Stimulated activated CD4-positive, alpha-beta T cell treated with anti-CD3 and anti-CD28 coated beads, TNF-alpha, amount 100 ng/mL, for 24 hours (primary cell): ENCODE results near the gene PLEKHH3.

Source experiments
- DNase-seq, 3 experiments: peaks; one replicate each; pipeline ENCODE4 v3.0.0-alpha.2; 2020; ENCODE audit warnings: low read depth in 3 of 3

Gene PLEKHH3, protein sequence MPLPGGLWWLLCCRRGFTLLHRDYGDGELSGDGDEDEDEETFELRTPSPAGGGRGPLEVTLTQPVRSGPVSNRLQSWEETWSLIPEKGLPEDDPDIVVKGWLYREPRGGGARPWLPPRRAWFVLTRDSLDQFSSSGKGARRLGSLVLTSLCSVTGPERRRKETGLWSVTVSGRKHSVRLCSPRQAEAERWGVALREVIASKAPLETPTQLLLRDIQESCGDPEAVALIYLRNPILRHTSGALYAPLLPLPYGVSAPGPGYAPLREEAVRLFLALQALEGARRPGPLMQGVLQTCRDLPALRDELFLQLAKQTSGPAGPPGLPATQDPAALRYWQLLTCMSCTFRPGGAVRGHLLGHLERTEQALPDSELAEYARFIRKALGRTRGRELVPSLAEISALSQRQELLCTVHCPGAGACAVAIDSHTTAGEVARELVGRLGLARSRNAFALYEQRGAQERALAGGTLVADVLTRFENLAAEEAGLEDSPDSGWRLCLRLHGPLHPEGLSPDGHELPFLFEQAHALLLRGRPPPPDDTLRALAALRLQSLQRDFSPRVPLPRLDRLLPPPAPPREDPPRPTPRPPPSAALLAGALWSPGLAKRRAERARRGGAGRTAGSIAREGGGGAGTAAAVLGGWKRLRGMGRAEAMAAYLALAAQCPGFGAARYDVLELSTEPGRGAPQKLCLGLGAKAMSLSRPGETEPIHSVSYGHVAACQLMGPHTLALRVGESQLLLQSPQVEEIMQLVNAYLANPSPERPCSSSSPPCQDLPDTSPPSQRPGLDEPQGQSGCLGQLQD

DNA sequence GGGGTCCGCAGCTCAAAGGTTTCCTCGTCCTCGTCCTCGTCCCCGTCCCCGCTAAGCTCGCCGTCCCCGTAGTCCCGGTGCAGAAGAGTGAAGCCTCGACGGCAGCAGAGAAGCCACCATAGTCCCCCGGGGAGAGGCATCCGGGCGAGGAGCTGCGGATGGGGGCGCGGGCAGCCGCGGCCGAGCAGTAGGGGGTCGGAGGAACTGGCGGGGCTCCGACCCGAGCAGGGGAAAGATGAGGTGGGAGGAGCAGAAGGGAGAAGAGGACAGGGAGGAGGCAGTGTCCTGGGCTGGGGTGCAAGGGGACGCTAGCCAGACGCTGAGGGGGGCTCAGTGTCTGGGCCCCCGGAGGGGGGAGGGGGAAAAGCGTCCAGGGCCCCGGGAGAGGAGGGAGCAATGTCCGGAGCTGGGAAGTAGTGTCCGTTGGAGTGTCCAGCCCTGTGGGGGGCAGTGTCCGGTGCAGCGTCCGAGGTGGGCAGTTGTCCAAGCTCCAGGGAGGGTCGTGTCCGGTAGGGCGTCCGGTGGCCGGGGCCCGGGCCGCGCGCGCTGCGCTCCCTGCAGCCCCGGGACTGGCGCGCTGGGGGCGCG is at the start of gene PLEKHH3:
Gene PLEKHH3, minus strand, starts transcription at position 571 of the 588 bp plus-strand sequence. Its CDS starts 431 bp downstream, at position 140.
- no peak for DNase-seq

- DNase-seq = no peak
Observed at GRCh38 chr17:42725143-42725542, 48.3 kb upstream of the PLEKHH3 start.

DNA sequence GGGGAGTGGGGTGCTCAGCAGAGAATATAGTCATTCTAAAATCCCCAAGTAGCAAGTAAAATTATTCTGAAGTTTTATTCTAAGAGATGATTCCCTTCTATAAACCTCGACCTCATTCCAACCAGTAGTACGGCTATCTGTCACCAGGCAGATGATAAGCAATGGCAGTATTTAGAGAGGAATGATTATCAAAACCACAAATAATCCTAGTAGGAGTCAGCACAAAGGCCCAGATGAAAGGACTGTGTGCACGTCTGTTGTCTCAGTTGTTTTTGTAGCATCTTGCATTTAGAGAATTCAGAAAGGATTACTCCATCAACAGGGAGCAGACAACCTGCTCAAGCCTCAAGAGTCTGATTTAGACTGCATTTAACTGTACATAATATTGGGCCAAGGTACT is 46.8 kb upstream of the PLEKHH3 start:
- no peak for DNase-seq

DNA sequence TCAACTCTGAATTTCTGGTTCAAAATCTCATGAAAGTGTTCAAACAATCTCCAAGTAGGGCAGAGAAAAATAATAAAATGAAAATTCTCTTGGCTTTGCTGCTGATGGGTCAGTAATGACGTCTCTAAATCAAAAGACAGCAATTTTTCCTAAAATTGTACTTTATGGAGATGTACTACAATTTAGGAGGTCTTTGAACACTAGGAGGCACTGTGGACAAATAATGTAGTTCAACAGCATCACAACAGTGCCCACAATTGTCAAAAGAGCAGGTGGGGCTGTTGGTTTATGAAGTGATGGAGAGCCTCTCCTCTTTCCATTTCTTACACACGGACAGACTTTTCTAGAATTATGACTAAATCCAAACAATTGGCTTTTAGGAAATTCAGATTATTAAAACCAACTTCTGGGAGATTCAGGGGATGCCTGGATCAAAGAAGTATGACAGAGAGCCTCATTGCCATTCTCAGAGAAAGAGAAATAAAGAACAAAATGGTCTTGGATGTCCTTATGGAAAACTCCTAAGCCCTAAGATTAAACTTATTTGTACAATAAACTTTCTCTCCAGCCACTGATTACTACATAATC is 44.3 kb upstream of the PLEKHH3 start:
- DNase-seq = peak in 2 of 3 experiments; percentile 7 to 33

DNA sequence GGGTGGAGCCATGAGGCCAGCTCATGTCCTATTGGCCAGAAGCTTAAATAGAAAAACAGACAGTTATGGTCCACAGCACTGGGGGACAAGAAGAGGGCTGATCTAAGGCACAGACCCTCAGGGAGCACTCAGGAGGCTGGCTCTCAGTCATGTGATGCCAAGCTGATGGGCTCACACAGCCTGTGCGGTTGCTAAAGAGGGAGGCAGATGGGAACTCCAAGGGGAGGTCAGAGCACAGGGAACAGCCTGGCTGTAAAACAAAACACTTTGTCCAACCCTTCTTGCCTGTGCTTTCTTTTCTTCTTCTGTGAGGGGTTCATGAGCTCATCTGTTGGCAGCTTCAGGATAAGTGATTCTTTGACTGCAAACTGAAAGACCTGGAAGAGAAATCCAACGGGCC is 32.8 kb upstream of the PLEKHH3 start:
- DNase-seq = no peak

- no peak for DNase-seq
Observed at GRCh38 chr17:42708588-42708987, 31.8 kb upstream of the PLEKHH3 start.

GRCh38 chr17:42706732-42707131 is 29.9 kb upstream of the PLEKHH3 start:
- peak in 1 of 3 experiments; percentile 46 for DNase-seq

- DNase-seq = peak in 1 of 3 experiments; percentile 50
Observed at GRCh38 chr17:42704837-42705494, 28.2 kb upstream of the PLEKHH3 start.

- no peak for DNase-seq
Observed at GRCh38 chr17:42704490-42704836, 27.7 kb upstream of the PLEKHH3 start.

DNA sequence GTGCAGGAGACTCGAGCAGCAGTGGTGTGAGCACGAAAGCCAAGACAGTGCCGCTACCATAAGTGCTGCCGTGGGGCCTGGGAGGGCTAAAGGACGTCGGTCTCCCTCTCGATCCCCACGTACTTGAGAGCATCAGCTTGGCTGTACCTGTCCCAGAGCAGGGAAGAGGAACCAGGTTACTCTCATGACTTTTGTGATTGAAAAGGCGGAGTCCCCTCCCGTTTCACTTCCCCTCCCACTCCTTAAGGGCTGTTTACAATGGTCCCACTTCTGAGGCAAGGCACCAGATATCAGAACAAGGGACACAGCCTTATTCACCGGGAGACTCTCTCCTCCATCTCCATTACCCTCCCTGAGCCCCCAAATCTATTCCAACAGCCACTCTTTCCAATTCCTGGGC is 25.7 kb upstream of the PLEKHH3 start:
- DNase-seq = no peak

- no peak for DNase-seq
Observed at GRCh38 chr17:42700586-42701289, 23.9 kb upstream of the PLEKHH3 start.

- no peak for DNase-seq
Observed at GRCh38 chr17:42699415-42699740, 22.6 kb upstream of the PLEKHH3 start.

- no peak for DNase-seq
Observed at GRCh38 chr17:42698736-42699414, 22.1 kb upstream of the PLEKHH3 start.

DNA sequence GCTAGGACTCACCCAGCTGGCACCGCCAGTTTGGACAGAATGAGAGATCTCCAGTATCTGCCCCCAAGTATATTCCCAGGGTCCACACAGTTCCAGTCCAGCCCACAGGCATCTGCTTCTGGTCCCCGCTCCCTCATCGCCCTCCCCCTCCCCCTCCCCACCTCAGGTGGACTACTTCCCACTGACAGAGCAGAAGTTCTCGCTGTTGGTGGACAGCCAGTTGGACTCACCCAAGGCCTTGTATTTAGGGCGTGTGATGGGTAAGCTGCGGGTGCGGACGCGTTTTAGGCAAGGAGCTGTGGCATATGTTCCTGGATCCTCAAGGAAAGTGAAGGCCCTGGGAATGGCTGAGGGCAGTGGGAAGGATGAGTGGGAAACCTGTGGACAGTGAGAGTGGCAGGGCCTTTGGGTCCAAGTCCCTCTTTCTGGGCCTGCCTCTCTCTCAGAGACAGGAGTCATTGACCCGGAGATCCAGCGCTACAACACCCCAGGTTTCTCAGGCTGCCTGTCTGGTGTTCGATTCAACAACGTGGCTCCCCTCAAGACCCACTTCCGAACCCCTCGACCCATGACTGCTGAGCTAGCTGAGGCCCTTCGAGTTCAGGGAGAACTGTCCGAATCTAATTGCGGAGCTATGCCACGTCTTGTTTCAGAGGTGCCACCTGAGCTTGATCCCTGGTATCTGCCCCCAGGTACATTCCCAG is 20.5 kb upstream of the PLEKHH3 start:
- no peak for DNase-seq

- DNase-seq = no peak
Observed at GRCh38 chr17:42695500-42695899, 18.7 kb upstream of the PLEKHH3 start.

DNA sequence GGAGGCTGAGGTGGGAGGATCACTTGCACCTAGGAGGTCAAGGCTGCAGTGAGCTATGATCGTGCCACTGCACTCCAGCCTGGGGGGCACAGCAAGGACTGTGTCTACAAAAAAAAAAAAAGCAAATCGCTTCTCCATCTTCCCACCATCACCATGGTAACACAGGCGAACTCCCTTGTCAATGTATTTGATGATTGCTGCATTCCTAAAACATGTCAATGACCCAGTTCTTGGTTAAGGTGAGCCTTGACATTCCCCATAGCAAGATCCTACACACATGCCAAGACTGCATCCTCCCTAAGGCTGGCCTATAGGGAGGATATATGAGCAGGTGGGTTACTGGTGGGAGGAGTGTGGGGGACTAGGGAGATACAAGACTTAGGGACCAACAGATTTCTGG is 17.7 kb upstream of the PLEKHH3 start:
- DNase-seq = no peak

GRCh38 chr17:42692489-42692888 is 15.7 kb upstream of the PLEKHH3 start:
- DNase-seq = no peak

DNA sequence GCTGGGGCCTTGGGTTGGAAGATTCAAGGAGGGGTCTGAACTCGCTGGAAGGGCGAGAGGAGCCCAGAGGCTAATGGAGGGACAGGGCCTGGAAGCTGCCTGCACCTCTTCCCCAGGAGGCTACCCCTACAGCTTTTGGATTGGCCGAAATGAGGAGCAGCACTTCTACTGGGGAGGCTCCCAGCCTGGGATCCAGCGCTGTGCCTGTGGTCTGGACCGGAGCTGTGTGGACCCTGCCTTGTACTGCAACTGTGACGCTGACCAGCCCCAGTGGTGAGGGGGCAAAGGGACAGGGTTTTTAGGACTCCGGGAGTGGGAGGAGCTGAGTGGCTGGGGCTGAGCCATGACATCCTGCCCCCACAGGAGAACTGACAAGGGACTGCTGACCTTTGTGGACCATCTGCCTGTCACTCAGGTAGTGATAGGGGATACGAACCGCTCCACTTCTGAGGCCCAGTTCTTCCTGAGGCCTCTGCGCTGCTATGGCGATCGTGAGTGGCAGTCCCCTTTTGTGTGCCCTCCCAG is 14.3 kb upstream of the PLEKHH3 start:
- DNase-seq = no peak

DNA sequence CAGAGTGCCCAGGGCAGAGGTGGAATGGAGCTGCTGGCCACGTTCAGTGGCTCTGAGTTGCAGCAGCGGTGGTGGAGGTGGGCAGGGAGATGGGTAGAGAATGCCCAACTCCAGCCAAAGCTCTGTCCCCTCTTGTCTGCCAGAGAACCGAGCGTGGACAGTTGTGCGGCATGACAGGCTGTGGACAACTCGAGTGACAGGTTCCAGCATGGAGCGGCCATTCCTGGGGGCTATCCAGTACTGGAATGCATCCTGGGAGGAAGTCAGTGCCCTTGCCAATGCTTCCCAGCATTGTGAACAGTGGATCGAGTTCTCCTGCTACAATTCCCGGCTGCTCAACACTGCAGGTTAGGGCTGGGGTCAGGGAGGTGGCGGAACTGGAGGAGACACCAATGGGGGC is 13.8 kb upstream of the PLEKHH3 start:
- no peak for DNase-seq
